T-helper 1 cell treated with Interleukin-12 subunit alpha and Interleukin-12 subunit beta and Interleukin-4 antibody, amounts not matched to agents 30 μg/mL and 1 μg/mL, for 36 hours (primary cell): ENCODE measurements around the gene MAP2K6.
A peak's percentile ranks its signal among the peaks of the same experiment; 100 is the strongest.

Experiments used
- H3K27ac Mint-ChIP-seq: one replicate; pipeline ENCODE4 v1.8.0; 2021; ENCODE audit warnings: mild to moderate bottlenecking, mixed read lengths
- H3K27me3 Mint-ChIP-seq: one replicate; pipeline ENCODE4 v1.8.0; 2021; ENCODE audit warnings: low read depth, mixed read lengths
- H3K36me3 Mint-ChIP-seq: one replicate; pipeline ENCODE4 v1.8.0; 2021; ENCODE audit warnings: low read depth, mixed read lengths
- H3K4me1 Mint-ChIP-seq: one replicate; pipeline ENCODE4 v1.8.0; 2021; ENCODE audit warnings: low read depth, mixed read lengths
- H3K4me3 Mint-ChIP-seq: one replicate; pipeline ENCODE4 v1.8.0; 2021; ENCODE audit warnings: mild to moderate bottlenecking, moderate library complexity, mixed read lengths
- H3K9me3 Mint-ChIP-seq: one replicate; pipeline ENCODE4 v1.8.0; 2021; ENCODE audit warnings: mixed read lengths

The MAP2K6 gene

DNA sequence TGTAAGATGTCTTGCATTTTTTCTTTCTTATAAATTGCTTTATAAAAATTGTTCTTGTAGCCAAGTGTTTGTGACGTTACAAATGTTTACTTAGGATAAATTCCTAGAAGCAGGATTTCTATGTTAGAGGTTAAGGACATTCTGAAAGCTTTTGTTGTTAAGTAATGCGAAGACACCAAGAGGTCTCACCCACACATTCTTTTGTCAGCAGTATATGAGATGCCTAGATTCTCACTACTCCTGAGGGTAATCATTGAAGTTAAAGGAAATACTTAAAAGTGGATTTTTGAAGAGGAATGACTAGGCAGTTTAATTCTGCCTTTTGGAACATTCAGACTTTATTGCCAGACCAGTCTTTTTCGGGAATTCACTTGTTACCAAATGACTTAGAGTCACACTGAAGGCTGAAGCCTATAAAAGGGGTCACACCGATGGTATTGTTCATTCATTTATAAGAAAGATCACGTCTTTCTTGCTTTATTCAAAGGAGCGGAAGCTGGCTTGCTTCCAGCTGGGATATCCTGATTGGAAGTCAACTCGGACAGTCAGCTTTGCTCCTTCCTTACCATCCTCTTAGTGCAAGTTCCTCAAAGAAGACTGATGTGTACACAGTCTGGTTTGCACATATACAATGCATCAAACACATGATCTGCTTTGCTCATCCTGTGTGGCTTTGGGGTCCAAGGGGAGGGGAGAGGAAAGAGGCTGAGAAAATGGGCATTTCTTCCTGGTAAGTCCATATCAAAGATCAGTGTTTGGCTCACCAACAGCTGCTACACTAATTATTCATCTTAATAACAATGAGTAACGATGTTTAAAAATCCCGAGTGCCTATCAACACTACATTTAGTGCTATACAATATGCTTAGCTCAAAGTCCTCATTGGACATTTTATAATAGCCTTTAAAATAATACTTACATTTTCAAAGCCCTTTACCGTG lies 160.0 kb downstream of the MAP2K6 start:
- Mint-ChIP-seq H3K4me3 (no peak overlapping the region), H3K36me3 (no peaks in the 10 kb centered on the region), H3K27me3 (peaks cover 9% of the 10 kb centered on the region), H3K4me1 (peaks cover 5% of the 10 kb centered on the region), H3K27ac (no peak overlapping the region), H3K9me3 (no peaks in the 10 kb centered on the region)

DNA sequence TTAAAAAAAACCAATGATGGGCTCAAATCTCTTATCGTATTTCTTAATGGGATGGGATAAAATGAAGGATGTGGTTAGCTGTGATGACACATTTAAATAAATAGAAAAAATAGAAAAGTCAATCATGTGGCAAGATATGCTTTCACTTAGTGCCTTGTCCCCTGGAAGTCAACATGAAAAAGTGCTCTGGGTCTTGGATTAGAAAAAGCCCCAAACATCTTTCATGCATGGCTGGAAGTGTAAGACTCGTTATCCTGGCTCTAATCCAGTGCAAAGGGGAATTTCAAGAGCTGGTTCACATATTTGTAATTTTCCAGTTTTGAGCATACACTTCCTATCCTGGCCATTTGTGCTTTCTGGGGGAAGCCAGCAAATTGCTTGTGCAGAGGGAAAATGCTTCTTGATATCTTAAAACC lies 160.9 kb downstream of the MAP2K6 start:
- H3K4me3 Mint-ChIP-seq = no peak overlapping the region
- H3K27me3 Mint-ChIP-seq = peaks cover 15% of the 10 kb centered on the region
- no peaks in the 10 kb centered on the region for H3K9me3 Mint-ChIP-seq
- H3K27ac Mint-ChIP-seq = no peak overlapping the region
- H3K4me1 Mint-ChIP-seq = peaks cover 3% of the 10 kb centered on the region
- H3K36me3 Mint-ChIP-seq = no peaks in the 10 kb centered on the region

DNA sequence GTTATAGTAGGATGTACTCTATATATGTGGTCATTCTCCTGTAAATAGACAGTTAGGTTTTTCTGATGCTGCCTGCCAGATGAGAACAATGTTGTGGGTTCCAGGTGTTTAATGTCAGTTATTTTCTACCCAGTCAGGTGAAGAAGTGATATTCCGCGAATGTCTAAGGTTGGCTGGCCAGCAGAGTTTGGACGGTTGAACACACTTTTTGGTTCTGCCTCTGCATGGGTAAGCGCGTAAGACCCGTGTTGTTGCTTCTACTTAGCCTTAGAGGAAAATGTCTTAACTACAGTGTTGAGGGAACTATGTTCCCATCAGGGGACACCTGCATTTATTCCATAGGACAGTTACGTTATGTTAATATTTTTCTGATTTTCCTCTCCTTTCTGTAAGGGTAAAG lies 162.6 kb downstream of the MAP2K6 start:
- Mint-ChIP-seq H3K27ac (no peak overlapping the region), H3K36me3 (no peaks in the 10 kb centered on the region), H3K27me3 (peaks cover 15% of the 10 kb centered on the region), H3K4me3 (no peak overlapping the region), H3K4me1 (peaks cover 10% of the 10 kb centered on the region), H3K9me3 (no peaks in the 10 kb centered on the region)

DNA sequence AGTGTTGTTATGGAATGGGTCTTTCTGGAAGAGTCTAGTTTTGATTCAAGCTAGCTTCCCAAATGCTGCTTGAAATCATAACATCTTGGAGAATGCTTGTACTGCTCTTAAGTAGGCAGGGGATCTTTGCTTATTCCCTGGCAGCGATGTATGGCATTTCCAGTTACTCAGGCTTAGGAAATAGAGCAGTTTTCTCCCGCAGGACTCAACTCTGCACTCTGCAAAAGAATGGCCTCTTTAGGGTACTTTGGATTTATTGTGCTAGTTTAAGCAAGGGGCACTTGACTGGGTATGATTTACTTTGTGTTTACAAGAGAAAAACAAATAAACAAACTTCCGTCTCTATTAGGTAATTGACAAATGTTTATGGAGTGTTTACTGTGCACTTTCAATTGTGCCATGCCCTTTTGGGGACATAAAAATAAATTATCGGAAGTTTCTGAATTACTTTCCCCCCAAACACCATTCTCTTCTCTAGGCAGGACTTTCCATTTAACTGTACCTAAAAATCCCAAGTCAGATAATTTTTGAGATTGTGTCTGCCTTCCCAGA lies 164.0 kb downstream of the MAP2K6 start:
- Mint-ChIP-seq H3K36me3 (no peaks in the 10 kb centered on the region), H3K9me3 (no peaks in the 10 kb centered on the region), H3K27ac (no peak overlapping the region), H3K4me3 (no peak overlapping the region), H3K27me3 (peaks cover 17% of the 10 kb centered on the region), H3K4me1 (peaks cover 7% of the 10 kb centered on the region)

DNA sequence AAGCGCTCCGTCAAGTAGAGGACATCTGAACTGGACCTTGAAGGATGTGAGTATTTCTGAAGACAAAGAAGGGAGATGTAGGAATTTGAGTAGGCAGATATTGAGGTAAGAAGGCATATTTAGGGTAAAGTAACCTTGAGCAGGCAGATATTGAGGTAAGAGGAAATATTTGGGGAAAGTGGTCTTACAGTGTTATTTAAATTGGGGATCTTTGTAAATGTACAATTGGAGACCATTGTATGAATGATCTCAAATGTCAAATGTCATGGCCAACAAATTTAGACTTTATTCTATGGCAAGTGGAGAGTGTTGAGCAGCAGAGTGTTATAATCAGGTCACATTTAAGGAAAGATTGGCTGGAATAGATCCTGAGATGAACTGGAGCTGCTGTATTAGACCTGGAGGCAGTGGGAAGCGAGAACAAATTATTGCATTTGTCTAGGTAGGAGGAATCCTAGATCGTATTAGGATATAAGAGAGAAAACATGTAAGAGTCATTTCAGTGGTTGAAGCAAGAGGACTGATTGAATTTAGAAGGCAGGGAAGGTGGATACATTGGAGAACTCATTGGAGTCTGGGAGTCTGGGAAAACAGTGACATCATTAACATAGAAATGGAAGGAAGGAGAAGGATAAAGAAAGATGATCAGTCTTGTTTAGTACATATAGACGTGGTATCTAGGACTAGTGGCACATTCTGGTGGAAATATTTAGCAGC lies 165.6 kb downstream of the MAP2K6 start:
- H3K36me3 Mint-ChIP-seq = no peaks in the 10 kb centered on the region
- H3K27me3 Mint-ChIP-seq = peaks cover 16% of the 10 kb centered on the region
- H3K9me3 Mint-ChIP-seq = no peaks in the 10 kb centered on the region
- peaks cover 7% of the 10 kb centered on the region for H3K4me1 Mint-ChIP-seq
- no peak overlapping the region for H3K4me3 Mint-ChIP-seq
- H3K27ac Mint-ChIP-seq = no peak overlapping the region

DNA sequence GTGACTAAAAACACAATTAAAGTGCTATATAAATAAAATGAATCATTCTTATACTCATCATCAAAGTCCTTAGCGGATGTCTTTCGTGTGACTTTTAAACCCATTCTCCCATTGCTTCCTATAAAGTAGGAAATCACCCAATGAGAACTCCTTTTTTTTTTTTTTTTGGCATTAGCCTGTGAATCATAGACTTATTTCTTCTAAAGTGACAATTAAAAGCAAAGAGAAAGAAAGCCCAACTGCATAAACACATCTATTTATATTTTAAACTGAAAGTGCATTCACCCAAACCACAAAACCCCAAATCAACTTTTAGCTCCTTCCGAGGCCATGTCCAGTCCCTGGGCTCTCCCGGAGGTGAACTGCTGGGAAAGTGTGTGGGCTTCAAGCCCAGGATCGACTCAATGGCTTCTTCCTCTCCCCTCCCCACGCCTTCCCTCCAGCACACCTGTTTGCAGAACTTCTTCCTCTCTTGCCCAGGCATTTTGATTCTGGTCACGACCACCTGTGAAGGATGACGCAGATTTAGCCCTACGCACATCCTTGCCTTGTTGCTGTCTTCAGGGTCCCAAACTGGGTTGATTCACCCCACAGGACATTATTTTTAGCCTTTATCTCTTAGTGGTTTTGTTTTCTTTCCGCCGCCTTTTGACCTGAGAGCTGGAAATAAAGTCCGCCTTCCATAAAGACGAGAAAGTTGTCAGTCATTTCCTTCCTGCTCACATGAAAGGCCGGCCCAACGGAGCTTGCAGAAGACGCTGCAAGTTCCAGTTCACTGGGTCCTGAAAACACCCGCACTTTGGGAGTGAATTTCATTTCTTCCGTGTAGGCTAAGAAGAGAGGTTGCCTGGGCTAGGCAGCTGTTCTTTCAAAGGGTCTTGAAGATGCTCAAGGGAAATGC lies 166.8 kb downstream of the MAP2K6 start:
- Mint-ChIP-seq H3K27ac (peak overlapping the region; percentile 51), H3K27me3 (peaks cover 16% of the 10 kb centered on the region), H3K4me3 (peak overlapping the region; percentile 79), H3K9me3 (no peaks in the 10 kb centered on the region), H3K4me1 (peaks cover 7% of the 10 kb centered on the region), H3K36me3 (no peaks in the 10 kb centered on the region)

DNA sequence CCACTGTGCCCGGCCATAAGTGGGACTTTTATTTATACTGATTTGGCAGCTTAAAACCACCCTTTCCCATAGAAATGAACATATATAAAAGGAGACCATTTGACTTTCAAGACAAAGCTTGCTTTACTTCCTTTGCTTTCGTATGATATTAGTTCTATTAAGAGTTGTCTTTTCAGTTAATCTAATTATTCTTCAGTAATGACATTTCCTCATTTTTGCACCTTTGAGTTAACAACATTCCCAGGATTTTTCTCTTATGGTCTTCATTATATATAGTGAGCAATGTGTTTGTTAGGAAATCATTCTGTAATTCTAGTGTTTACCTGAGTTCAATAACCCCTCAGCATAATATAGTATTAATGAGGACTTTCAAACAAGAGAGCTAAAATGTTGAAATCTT lies 173.8 kb downstream of the MAP2K6 start:
- no peaks in the 10 kb centered on the region for H3K27me3 Mint-ChIP-seq
- H3K9me3 Mint-ChIP-seq = no peaks in the 10 kb centered on the region
- no peak overlapping the region for H3K4me3 Mint-ChIP-seq
- H3K36me3 Mint-ChIP-seq = no peaks in the 10 kb centered on the region
- H3K4me1 Mint-ChIP-seq = no peaks in the 10 kb centered on the region
- no peak overlapping the region for H3K27ac Mint-ChIP-seq

DNA sequence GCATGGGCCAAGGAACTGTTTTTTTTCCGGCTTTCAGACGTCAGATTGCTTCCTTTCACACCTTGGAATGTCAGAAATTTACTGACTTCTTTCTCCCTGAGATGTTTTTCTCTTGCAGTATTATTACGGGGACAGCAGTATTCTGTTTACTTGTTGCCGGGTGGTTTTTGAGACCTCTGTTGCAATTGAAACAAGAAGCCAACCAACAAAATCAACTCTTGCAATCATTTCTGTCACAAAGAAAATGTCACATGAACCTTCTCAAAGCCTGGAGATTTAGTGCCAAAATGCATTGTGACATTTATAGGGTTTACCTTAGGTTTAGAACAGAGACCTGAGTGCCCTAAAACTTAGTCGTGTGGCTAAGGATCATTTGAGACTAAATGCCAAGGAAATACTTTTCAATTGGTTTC lies 174.3 kb downstream of the MAP2K6 start:
- Mint-ChIP-seq H3K27me3 (no peaks in the 10 kb centered on the region), H3K27ac (no peak overlapping the region), H3K4me3 (no peak overlapping the region), H3K9me3 (no peaks in the 10 kb centered on the region), H3K36me3 (no peaks in the 10 kb centered on the region), H3K4me1 (no peaks in the 10 kb centered on the region)

DNA sequence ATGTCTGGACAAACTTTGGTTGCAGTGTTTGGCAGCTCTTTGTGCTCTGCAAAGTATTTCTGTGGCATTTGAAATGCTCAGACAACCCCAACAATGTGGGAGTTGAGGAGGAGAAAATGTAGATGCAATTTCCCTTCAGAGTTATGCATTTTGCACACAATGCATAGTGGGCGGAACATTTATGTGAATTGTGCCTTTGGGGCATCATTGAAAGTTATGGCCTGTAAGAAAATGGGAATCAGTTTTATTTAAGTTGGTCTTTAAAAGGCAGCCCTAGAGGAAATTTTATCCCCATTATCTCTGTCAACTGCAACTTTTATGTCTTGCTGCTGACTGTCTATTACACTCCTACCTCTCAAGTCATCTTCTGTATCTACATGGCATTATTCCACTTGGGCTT lies 176.2 kb downstream of the MAP2K6 start:
- Mint-ChIP-seq H3K27me3 (no peaks in the 10 kb centered on the region), H3K27ac (no peak overlapping the region), H3K9me3 (no peaks in the 10 kb centered on the region), H3K4me1 (no peaks in the 10 kb centered on the region), H3K4me3 (no peak overlapping the region), H3K36me3 (no peaks in the 10 kb centered on the region)

DNA sequence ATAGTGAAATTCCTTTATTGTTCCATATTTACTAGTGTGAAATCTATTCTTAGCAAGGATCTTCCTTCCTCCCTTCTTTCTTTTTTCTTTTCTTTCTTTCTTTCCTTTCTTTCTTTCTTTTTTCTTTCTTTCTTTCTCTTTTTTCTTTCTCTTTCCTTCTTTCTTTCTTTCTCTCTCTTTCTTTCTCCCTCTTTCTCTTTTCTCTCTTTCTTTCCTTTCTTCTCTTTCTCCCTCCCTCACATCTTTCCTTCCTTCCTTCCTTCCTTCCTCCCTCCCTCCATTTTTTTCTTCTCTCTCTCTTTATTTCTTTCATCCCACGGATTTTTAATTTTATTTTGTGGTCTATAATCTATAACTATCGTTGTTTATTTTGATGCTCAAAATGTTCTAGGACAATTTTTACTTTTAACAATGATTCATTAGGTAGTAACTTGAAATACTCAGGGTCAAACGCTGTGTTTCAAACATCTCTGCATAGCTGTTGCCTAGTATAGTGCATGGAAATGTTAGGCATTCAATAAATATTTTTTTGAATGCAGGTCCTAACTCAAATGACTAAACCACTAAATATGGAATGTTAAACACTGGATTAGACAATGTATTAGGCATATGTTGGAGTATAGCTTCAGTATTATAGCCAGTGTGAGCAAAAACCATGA lies 178.3 kb downstream of the MAP2K6 start:
- H3K9me3 Mint-ChIP-seq = no peaks in the 10 kb centered on the region
- no peaks in the 10 kb centered on the region for H3K27me3 Mint-ChIP-seq
- no peak overlapping the region for H3K4me3 Mint-ChIP-seq
- no peaks in the 10 kb centered on the region for H3K36me3 Mint-ChIP-seq
- H3K4me1 Mint-ChIP-seq = no peaks in the 10 kb centered on the region
- H3K27ac Mint-ChIP-seq = no peak overlapping the region

DNA sequence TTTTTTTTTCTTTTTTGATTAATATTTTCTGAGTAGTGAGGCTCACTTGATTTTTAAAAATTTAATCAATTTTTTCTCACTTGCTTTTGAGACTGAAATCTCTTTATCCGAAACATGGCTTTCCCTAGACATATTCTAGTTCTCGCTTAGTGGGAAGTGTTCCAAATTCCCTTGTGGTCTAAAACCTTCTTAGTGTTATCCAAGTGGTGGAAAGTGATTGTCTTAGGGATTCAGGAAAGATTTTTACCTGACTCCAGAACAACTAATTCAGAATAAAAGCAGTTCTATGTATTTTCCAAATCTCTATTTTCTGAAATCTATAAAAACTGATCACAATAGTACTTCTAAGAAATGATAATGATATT lies 178.8 kb downstream of the MAP2K6 start:
- Mint-ChIP-seq H3K27me3 (no peaks in the 10 kb centered on the region), H3K9me3 (no peaks in the 10 kb centered on the region), H3K27ac (no peak overlapping the region), H3K4me3 (no peak overlapping the region), H3K36me3 (no peaks in the 10 kb centered on the region), H3K4me1 (no peaks in the 10 kb centered on the region)

DNA sequence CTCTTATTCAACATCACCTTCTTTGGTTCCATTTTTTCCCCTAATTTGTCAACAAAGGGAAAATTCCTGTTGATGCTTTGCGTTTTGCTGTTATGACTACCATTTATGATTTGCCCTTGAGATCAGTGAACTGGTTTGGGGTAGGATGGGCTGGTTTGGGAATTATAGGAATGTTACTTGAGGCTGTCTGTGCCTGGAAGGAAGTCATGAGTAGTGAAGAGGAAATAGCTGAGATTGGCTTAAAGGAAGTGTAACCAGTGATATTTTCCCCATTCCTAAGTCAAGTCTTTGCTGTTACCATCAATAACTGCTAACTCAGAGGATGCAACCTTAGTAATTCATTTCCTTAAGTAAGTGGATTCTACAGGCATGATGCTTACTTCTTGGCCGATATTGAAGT lies 179.2 kb downstream of the MAP2K6 start:
- Mint-ChIP-seq H3K36me3 (no peaks in the 10 kb centered on the region), H3K9me3 (no peaks in the 10 kb centered on the region), H3K27ac (no peak overlapping the region), H3K27me3 (no peaks in the 10 kb centered on the region), H3K4me3 (no peak overlapping the region), H3K4me1 (no peaks in the 10 kb centered on the region)

DNA sequence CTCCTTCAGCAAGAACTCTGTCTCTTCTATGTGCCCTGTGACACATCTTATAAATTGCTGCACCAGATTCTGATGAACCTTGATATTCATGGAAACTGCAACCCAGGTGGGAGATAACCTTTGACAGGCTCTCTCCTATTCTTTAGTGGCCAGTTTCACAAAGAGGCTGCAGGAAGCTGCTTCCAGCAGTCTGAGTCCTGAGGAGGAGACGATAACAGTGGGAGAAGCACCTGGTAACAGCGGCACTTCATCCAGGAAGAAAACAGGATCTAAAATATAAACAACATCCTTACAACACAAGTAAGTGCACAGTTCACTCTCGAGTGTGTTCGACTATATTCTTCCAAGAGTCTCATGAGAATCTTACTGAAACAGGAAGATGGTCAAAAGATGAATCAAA lies 180.1 kb downstream of the MAP2K6 start:
- H3K36me3 Mint-ChIP-seq = no peaks in the 10 kb centered on the region
- no peaks in the 10 kb centered on the region for H3K9me3 Mint-ChIP-seq
- H3K4me1 Mint-ChIP-seq = no peaks in the 10 kb centered on the region
- no peak overlapping the region for H3K4me3 Mint-ChIP-seq
- H3K27me3 Mint-ChIP-seq = no peaks in the 10 kb centered on the region
- H3K27ac Mint-ChIP-seq = no peak overlapping the region

DNA sequence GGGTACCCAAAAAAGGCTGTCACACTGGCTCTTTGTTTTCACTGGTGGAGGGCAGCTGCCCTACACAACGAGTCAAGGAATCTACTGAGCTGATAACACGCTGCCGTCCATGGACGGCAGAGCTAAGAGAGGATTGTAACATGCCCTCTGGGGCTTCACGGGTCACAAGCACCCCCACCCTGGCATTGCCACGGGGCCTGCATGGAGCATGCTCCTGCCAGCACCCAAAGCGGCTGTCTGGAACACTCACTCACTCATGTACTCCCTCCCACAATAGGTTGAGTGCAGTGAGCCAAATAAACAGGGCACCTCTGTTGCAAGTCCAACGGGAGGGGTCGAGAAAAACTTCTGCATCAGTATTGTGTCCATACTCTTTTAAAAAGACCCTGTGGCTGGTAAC lies 181.6 kb downstream of the MAP2K6 start:
- H3K4me3 Mint-ChIP-seq = no peak overlapping the region
- H3K9me3 Mint-ChIP-seq = no peaks in the 10 kb centered on the region
- no peaks in the 10 kb centered on the region for H3K4me1 Mint-ChIP-seq
- no peak overlapping the region for H3K27ac Mint-ChIP-seq
- no peaks in the 10 kb centered on the region for H3K36me3 Mint-ChIP-seq
- H3K27me3 Mint-ChIP-seq = no peaks in the 10 kb centered on the region
